HFFc6 (cell line): ENCODE results near the gene OCA2. TPM values are rescaled to one million over a fixed set of nuclear protein-coding genes. Genes with fewer than 3 reads are reported as not detected.

ENCODE experiments used
- DNase-seq: peaks from one replicate; pipeline ENCODE4 v3.0.0-alpha.2; 2018
- H3K27ac Mint-ChIP-seq: 2 replicates; pipeline ENCODE4 v1.8.0; 2020; ENCODE audit warnings: mild to moderate bottlenecking, mixed read lengths
- H3K27me3 Mint-ChIP-seq: 2 replicates; pipeline ENCODE4 v1.8.0; 2021; ENCODE audit warnings: mild to moderate bottlenecking, moderate library complexity, mixed read lengths; ENCODE audit not compliant: insufficient read depth
- H3K36me3 Mint-ChIP-seq: 2 replicates; pipeline ENCODE4 v1.8.0; 2021; ENCODE audit warnings: low read depth, mixed read lengths
- H3K4me1 Mint-ChIP-seq: 2 replicates; pipeline ENCODE4 v1.8.0; 2020; ENCODE audit warnings: low read depth, mixed read lengths
- H3K4me3 Mint-ChIP-seq: 2 replicates; pipeline ENCODE4 v1.8.0; 2020; ENCODE audit warnings: mild to moderate bottlenecking, moderate library complexity, mixed read lengths
- H3K9me3 Mint-ChIP-seq: 2 replicates; pipeline ENCODE4 v1.8.0; 2020; ENCODE audit warnings: mild to moderate bottlenecking, mixed read lengths
- total RNA-seq, 6 experiments: library from RNA; stranded (reverse); fragmentation: NEBNext Ultra II Directional; extraction: Animal tissue kit (Norgen Biotek cat#: 25700); gene quantifications; 2 replicates in 1 of 6; 3 replicates in 5 of 6; pipeline ENCODE4 v1.2.3, GENCODE V29; 2021
- TF ChIP-seq, protein P1 (sequence below): fragments of 200-600 bp; sonication (generic); IDR thresholded peaks from 2 replicates; pipeline ENCODE4 v1.5.0; 2021; ENCODE audit warnings: antibody characterized with exemption, mild to moderate bottlenecking

Gene OCA2
- total RNA-seq, 6 experiments from 2014 or later = not detected

DNA sequence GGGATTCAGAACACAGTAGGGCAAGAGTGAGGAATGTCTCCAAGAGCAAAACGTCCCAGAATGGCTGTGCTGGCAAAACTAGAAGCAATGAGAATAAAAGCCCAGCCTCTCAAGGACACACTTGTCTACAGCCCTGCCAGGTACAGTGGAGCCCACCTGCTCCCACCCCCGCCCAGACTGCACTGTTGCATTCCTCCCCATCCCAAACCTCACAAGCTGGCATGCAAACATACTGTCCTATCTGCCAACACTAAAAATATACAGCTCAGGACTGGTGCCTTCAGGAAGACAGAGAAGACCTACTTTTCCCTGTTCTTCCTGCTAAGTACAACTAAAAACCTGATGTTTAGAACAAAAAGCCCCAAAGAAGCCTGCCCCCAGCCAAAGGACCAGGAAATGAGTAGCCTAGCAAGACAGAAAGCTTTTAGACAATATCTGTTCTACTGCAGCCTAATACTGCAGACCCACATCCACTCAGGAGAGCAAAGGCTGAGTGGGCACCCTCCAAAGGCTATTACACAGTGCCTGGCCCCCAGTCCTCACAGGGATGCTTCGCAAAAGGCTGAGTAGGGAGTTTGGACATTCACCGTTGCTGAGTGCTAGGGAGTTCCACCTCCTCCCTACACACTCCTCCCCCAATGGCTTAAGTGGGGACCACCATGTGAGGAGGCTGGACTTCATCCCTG is 13.5 kb downstream of the OCA2 start:
- DNase-seq = no peak
- peaks cover 7% of the 10 kb centered on the region for H3K27me3 Mint-ChIP-seq
- no peak overlapping the region for H3K4me3 Mint-ChIP-seq
- TF ChIP-seq, protein P1, sequence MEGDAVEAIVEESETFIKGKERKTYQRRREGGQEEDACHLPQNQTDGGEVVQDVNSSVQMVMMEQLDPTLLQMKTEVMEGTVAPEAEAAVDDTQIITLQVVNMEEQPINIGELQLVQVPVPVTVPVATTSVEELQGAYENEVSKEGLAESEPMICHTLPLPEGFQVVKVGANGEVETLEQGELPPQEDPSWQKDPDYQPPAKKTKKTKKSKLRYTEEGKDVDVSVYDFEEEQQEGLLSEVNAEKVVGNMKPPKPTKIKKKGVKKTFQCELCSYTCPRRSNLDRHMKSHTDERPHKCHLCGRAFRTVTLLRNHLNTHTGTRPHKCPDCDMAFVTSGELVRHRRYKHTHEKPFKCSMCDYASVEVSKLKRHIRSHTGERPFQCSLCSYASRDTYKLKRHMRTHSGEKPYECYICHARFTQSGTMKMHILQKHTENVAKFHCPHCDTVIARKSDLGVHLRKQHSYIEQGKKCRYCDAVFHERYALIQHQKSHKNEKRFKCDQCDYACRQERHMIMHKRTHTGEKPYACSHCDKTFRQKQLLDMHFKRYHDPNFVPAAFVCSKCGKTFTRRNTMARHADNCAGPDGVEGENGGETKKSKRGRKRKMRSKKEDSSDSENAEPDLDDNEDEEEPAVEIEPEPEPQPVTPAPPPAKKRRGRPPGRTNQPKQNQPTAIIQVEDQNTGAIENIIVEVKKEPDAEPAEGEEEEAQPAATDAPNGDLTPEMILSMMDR = no peak
- H3K36me3 Mint-ChIP-seq = no peaks in the 10 kb centered on the region
- peaks cover 6% of the 10 kb centered on the region for H3K9me3 Mint-ChIP-seq
- H3K4me1 Mint-ChIP-seq = no peaks in the 10 kb centered on the region
- H3K27ac Mint-ChIP-seq = no peak overlapping the region

DNA sequence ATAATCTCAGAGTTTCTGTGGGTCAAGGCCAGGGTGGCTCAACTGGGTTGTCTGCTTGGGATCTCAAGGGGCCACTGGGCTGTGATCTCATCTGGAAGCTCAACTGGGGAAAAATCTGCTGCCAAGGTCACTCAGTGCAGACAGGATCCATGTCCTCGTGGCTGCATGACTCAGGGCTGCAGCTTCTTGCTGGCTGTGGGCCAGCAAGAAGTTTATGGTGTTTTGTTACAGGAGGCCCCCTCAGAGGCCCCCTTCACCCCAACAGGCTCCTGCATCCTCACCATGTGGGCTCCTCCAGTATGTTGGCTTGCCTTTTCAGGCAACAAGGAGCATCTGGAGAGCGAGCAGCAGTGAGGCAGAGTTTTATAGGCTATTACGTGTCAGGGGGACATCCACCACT is 14.6 kb downstream of the OCA2 start:
- no peak for DNase-seq
- TF ChIP-seq, protein P1 = no peak
- no peak overlapping the region for H3K27ac Mint-ChIP-seq
- H3K4me3 Mint-ChIP-seq = no peak overlapping the region
- H3K4me1 Mint-ChIP-seq = no peaks in the 10 kb centered on the region
- H3K9me3 Mint-ChIP-seq = no peaks in the 10 kb centered on the region
- H3K36me3 Mint-ChIP-seq = no peaks in the 10 kb centered on the region
- peaks cover 7% of the 10 kb centered on the region for H3K27me3 Mint-ChIP-seq

DNA sequence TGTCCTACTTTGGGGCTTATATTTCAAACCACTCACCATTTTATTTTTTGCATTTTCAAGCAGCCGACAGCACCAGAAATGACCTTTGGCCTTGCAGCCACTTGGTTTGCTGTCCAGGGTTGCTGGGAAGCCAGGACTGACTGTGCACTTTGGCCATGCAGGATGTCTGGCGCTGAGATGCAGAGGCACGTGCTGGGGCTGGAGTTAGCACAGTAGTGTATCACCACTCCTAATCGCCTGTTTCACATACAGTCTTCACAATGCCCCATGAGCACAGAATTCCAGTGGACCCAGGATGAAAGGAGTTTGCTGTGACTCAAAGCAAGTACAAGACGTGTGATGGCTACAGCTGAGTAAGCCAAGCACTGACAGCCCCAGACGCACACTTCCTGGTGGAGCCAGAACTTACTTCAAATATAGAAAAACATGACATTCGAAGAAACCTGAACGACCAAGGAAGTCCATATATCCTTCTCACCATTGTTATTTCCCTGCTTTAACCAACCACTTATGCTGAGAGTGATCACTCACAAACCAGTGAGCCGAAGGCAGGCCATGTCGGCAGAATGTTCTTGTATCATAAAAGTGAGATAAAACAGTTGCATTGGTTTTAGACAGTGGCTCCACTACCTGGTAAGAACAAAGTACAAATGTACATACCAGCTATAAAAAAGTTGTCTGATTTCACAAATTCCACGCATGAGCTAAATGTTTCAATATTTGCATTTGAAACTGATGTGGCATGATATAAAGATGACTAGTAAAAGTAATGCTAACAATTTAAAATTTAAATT is 16.0 kb downstream of the OCA2 start:
- DNase-seq = no peak
- Mint-ChIP-seq H3K4me1 (no peaks in the 10 kb centered on the region), H3K27ac (no peak overlapping the region), H3K9me3 (no peaks in the 10 kb centered on the region), H3K4me3 (no peak overlapping the region), H3K27me3 (peaks cover 6% of the 10 kb centered on the region), H3K36me3 (no peaks in the 10 kb centered on the region)
- TF ChIP-seq, protein P1 = no peak

DNA sequence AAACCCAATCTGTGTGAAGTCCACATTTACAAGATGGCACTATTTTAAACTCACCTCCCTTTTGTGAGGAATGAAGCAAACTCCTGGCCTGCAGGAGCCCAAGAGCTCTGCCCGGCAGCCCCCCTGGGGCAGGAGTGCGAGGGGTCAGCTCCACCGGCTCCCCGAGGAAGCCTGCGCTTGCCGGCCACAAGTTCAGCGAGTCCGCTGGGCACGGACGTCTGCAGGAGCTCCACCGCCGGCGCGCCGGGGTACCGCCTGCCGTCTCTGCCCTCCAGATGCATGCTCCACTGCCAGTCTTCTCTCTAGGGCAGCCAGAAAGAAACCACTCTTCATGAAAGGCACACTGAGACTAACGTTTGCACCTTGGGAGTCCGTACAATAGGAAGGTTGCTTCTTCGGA is 17.5 kb downstream of the OCA2 start:
- H3K4me3 Mint-ChIP-seq = no peak overlapping the region
- H3K4me1 Mint-ChIP-seq = no peaks in the 10 kb centered on the region
- H3K27me3 Mint-ChIP-seq = peaks cover 6% of the 10 kb centered on the region
- no peak overlapping the region for H3K27ac Mint-ChIP-seq
- TF ChIP-seq, protein P1 = no peak
- no peaks in the 10 kb centered on the region for H3K36me3 Mint-ChIP-seq
- DNase-seq = no peak
- no peaks in the 10 kb centered on the region for H3K9me3 Mint-ChIP-seq

DNA sequence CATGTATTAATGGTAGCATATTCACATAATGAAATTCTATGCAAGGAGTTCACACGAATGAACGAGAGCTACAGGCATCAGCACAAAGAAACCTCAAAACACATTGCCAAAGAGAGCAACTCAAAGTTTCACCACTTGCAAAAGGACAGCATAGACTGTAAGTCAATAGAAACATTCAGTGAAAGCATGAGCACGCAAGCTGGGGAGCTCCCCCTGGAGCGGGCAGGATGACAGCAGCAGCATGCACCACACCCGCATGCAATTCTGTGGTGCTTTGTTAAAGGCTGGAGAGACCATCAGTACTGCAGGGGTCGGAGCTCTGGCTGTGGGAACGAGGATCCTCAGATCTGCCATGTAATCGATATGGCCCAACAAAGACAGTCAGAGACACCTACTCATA is 18.7 kb downstream of the OCA2 start:
- TF ChIP-seq, protein P1 = no peak
- no peak for DNase-seq
- Mint-ChIP-seq H3K4me1 (no peaks in the 10 kb centered on the region), H3K36me3 (no peaks in the 10 kb centered on the region), H3K9me3 (no peaks in the 10 kb centered on the region), H3K4me3 (no peak overlapping the region), H3K27me3 (peaks cover 6% of the 10 kb centered on the region), H3K27ac (no peak overlapping the region)
